PFSK-1 (cell line): ENCODE data around the gene PYGO1.

Experiments used
- FOXP2 ChIP-seq: optimal IDR thresholded peaks from 2 replicates; pipeline ENCODE3; 2011; ENCODE audit warnings: borderline replicate concordance, control low read depth, inconsistent platforms; ENCODE audit not compliant: insufficient read depth; ENCODE audit errors: extremely low read length, extremely low read depth
- POLR2AphosphoS5 ChIP-seq: IDR thresholded peaks from 2 replicates; pipeline ENCODE4 v1.6.1; 2012; ENCODE audit warnings: low read depth, mild to moderate bottlenecking, control low read depth, low read length, moderate library complexity
- REST ChIP-seq, 2 experiments: IDR thresholded peaks; 2 replicates each; pipeline versions ENCODE4 v1.6.1 to v1.8.0; 2011 to 2012; ENCODE audit warnings: low read depth in 2 of 2, low read length in 2 of 2, control low read depth in 1 of 2, inconsistent platforms in 1 of 2, mild to moderate bottlenecking in 1 of 2, moderate library complexity in 1 of 2; ENCODE audit not compliant: insufficient read depth in 1 of 2
- SIN3A ChIP-seq: IDR thresholded peaks from 2 replicates; pipeline ENCODE4 v1.6.1; 2012; ENCODE audit warnings: mild to moderate bottlenecking, low read length, moderate library complexity, borderline replicate concordance; ENCODE audit not compliant: insufficient read depth
- TAF1 ChIP-seq: IDR thresholded peaks from 2 replicates; pipeline ENCODE4 v1.6.1; 2012; ENCODE audit warnings: low read length, control low read depth, borderline replicate concordance; ENCODE audit not compliant: insufficient read depth

The PYGO1 gene

GRCh38 chr15:55562601-55563000 is 25.5 kb downstream of the PYGO1 start:
- TF ChIP-seq REST (IDR thresholded peaks at IDR 0.05; ENCODE audit: insufficient read depth in 1 of 2, low read depth in 2 of 2, low read length in 2 of 2), result no peak
- TF ChIP-seq SIN3A, result no peak
- no peak for TF ChIP-seq POLR2AphosphoS5
- TF ChIP-seq TAF1, result no peak
- TF ChIP-seq FOXP2, result no peak

GRCh38 chr15:55555089-55555488 is 33.1 kb downstream of the PYGO1 start:
- TF ChIP-seq SIN3A (no peak), REST (IDR thresholded peaks at IDR 0.05; ENCODE audit: insufficient read depth in 1 of 2, low read depth in 2 of 2, low read length in 2 of 2) (no peak), TAF1 (no peak), FOXP2 (no peak), POLR2AphosphoS5 (no peak)

GRCh38 chr15:55552926-55553325 is 35.2 kb downstream of the PYGO1 start:
- TF ChIP-seq POLR2AphosphoS5, result no peak
- no peak for TF ChIP-seq REST (IDR thresholded peaks at IDR 0.05; ENCODE audit: insufficient read depth in 1 of 2, low read depth in 2 of 2, low read length in 2 of 2)
- TF ChIP-seq SIN3A, result no peak
- no peak for TF ChIP-seq TAF1
- TF ChIP-seq FOXP2, result no peak

GRCh38 chr15:55552451-55552850 is 35.7 kb downstream of the PYGO1 start:
- TF ChIP-seq POLR2AphosphoS5, result no peak
- TF ChIP-seq FOXP2, result no peak
- no peak for TF ChIP-seq REST (IDR thresholded peaks at IDR 0.05; ENCODE audit: insufficient read depth in 1 of 2, low read depth in 2 of 2, low read length in 2 of 2)
- no peak for TF ChIP-seq TAF1
- no peak for TF ChIP-seq SIN3A

- no peak for TF ChIP-seq TAF1
- no peak for TF ChIP-seq POLR2AphosphoS5
- no peak for TF ChIP-seq SIN3A
- TF ChIP-seq REST (IDR thresholded peaks at IDR 0.05; ENCODE audit: insufficient read depth in 1 of 2, low read depth in 2 of 2, low read length in 2 of 2), result no peak
- TF ChIP-seq FOXP2, result no peak
These were observed 38.8 kb downstream of the PYGO1 start for GRCh38 chr15:55549305-55549704.
